Mammary epithelial cell (primary cell): ENCODE results near the gene CDK5R2.

Experiments
- EZH2 ChIP-seq: IDR thresholded peaks from 2 replicates; pipeline ENCODE4 v1.6.1; 2012; ENCODE audit warnings: low read length, inconsistent platforms, borderline replicate concordance
- TF ChIP-seq, protein P1 (sequence below), 2 donors: IDR thresholded peaks in 1 of 2; conservative IDR thresholded peaks in 1 of 2; 2 replicates each; pipeline ENCODE4 v1.5.1; 2011 to 2012; ENCODE audit warnings: inconsistent platforms in 2 of 2, low read length in 2 of 2, mild to moderate bottlenecking in 2 of 2, control low read depth in 1 of 2, low read depth in 1 of 2; ENCODE audit not compliant: insufficient read depth in 1 of 2; ENCODE audit errors: extremely low read depth in 1 of 2

- TF ChIP-seq, protein P1, sequence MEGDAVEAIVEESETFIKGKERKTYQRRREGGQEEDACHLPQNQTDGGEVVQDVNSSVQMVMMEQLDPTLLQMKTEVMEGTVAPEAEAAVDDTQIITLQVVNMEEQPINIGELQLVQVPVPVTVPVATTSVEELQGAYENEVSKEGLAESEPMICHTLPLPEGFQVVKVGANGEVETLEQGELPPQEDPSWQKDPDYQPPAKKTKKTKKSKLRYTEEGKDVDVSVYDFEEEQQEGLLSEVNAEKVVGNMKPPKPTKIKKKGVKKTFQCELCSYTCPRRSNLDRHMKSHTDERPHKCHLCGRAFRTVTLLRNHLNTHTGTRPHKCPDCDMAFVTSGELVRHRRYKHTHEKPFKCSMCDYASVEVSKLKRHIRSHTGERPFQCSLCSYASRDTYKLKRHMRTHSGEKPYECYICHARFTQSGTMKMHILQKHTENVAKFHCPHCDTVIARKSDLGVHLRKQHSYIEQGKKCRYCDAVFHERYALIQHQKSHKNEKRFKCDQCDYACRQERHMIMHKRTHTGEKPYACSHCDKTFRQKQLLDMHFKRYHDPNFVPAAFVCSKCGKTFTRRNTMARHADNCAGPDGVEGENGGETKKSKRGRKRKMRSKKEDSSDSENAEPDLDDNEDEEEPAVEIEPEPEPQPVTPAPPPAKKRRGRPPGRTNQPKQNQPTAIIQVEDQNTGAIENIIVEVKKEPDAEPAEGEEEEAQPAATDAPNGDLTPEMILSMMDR (conservative IDR thresholded peaks at IDR 0.05 in 1 of 2, IDR thresholded peaks at IDR 0.05 in 1 of 2; ENCODE audit: extremely low read depth in 1 of 2, insufficient read depth in 1 of 2, low read depth in 1 of 2, low read length in 2 of 2): no peak
- TF ChIP-seq EZH2: no peak
Measured at GRCh38 chr2:218983263-218983933, 23.9 kb downstream of the CDK5R2 start.
